B cell (primary cell): ENCODE measurements around the gene GRIK5. TPM values are rescaled to one million over a fixed set of nuclear protein-coding genes. Genes with fewer than 3 reads are reported as not detected.

Experiments used
- ATAC-seq: fragments of 200-7000 bp; cut with Tn5 transposase; one replicate; pipeline ENCODE4 v1.10.0; 2021; ENCODE audit warnings: low read depth, mild to moderate bottlenecking, moderate number of reproducible peaks, moderate library complexity
- CTCF ChIA-PET: fragments of 350-600 bp; sonication (Branson Sonifier 250); formaldehyde crosslinking; loops from one replicate; lab custom pipeline; 2021; ENCODE audit warnings: antibody characterized with exemption, inconsistent platforms; lab: Charles Lee
- POLR2A ChIA-PET: fragments of 350-600 bp; sonication (Branson Sonifier 250); formaldehyde crosslinking; loops from one replicate; lab custom pipeline; 2021; ENCODE audit warnings: antibody characterized with exemption; lab: Charles Lee
- DNase-seq: peaks from one replicate; pipeline ENCODE4 v3.0.0; 2013
- H2AFZ ChIP-seq: 2 replicates; pipeline ENCODE4 v1.6.1; 2012; ENCODE audit warnings: mild to moderate bottlenecking, low read depth, low read length; ENCODE audit not compliant: insufficient read depth, poor library complexity, severe bottlenecking
- H3K27ac ChIP-seq, 2 donors: 1 replicate in 1 of 2; 2 replicates in 1 of 2; pipeline ENCODE4 v1.5.1; 2012 to 2013; ENCODE audit warnings: low read length in 2 of 2, mild to moderate bottlenecking in 2 of 2, moderate library complexity in 1 of 2
- H3K27me3 ChIP-seq, 4 experiments: fragments of 200-600 bp in 1 of 4; sonication (generic) in 1 of 4; replicated peaks in 1 of 4; 1 replicate in 2 of 4; 2 replicates in 2 of 4; pipeline versions ENCODE4 v1.6.1 to v1.7.0; 2013 to 2016; ENCODE audit warnings: low read length in 3 of 4, mild to moderate bottlenecking in 2 of 4, mixed read lengths in 1 of 4, moderate library complexity in 1 of 4; ENCODE audit not compliant: insufficient read depth in 4 of 4, control insufficient read depth in 3 of 4; ENCODE audit errors: control extremely low read depth in 1 of 4
- H3K36me3 ChIP-seq, 2 experiments: replicated peaks in 1 of 2; 1 replicate in 1 of 2; 2 replicates in 1 of 2; pipeline versions ENCODE4 v1.6.1 to v1.7.1; 2013; ENCODE audit warnings: low read length in 1 of 2; ENCODE audit not compliant: insufficient read depth in 2 of 2, control insufficient read depth in 1 of 2; ENCODE audit errors: control extremely low read depth in 1 of 2, extremely low read depth in 1 of 2
- H3K4me1 ChIP-seq, 2 donors: fragments of 200-600 bp in 1 of 2; sonication (generic) in 1 of 2; 1 replicate in 1 of 2; 2 replicates in 1 of 2; pipeline versions ENCODE4 v1.5.1 to v1.6.1; 2013 to 2017; ENCODE audit warnings: low read length in 2 of 2; ENCODE audit not compliant: control insufficient read depth in 2 of 2, insufficient read depth in 2 of 2
- H3K4me2 ChIP-seq: replicated peaks from 2 replicates; pipeline ENCODE3; 2012; ENCODE audit warnings: mild to moderate bottlenecking, low read depth, low read length; ENCODE audit not compliant: poor library complexity, severe bottlenecking
- H3K4me3 ChIP-seq, 5 experiments: fragments of 200-600 bp in 1 of 5; sonication (generic) in 1 of 5; 1 replicate in 3 of 5; 2 replicates in 2 of 5; pipeline versions ENCODE4 v1.5.1 to v1.7.0; 2011 to 2016; ENCODE audit warnings: low read length in 4 of 5, mild to moderate bottlenecking in 4 of 5, low read depth in 2 of 5, control low read depth in 1 of 5, moderate library complexity in 1 of 5; ENCODE audit not compliant: insufficient read depth in 1 of 5; ENCODE audit errors: control extremely low read depth in 1 of 5, extremely low read depth in 1 of 5
- H3K79me2 ChIP-seq: fragments of 200-600 bp; sonication (generic); one replicate; pipeline ENCODE4 v1.6.0; 2016; ENCODE audit warnings: low read length; ENCODE audit not compliant: control insufficient read depth, insufficient read depth
- H3K9ac ChIP-seq: fragments of 200-600 bp; sonication (generic); 2 replicates; pipeline ENCODE4 v1.6.1; 2017; ENCODE audit warnings: mild to moderate bottlenecking, low read length, moderate library complexity
- H3K9me3 ChIP-seq, 3 donors: one replicate each; pipeline versions ENCODE4 v1.6.1 to v1.7.1; 2013; ENCODE audit warnings: low read length in 2 of 3; ENCODE audit not compliant: control insufficient read depth in 2 of 3, insufficient read depth in 1 of 3; ENCODE audit errors: control extremely low read depth in 1 of 3
- H4K20me1 ChIP-seq: 2 replicates; pipeline ENCODE4 v1.6.0; 2012; ENCODE audit warnings: mild to moderate bottlenecking, low read length; ENCODE audit not compliant: insufficient read depth, control insufficient read depth, poor library complexity, severe bottlenecking
- H3K27ac Mint-ChIP-seq: one replicate; pipeline ENCODE4 v1.8.0; 2021; ENCODE audit warnings: mixed read lengths
- H3K27me3 Mint-ChIP-seq: one replicate; pipeline ENCODE4 v1.8.0; 2021; ENCODE audit warnings: mixed read lengths
- H3K4me1 Mint-ChIP-seq: one replicate; pipeline ENCODE4 v1.8.0; 2021; ENCODE audit warnings: mixed read lengths
- H3K4me3 Mint-ChIP-seq: one replicate; pipeline ENCODE4 v1.8.0; 2021; ENCODE audit warnings: mixed read lengths
- H3K9me3 Mint-ChIP-seq: one replicate; pipeline ENCODE4 v1.8.0; 2022; ENCODE audit warnings: mixed read lengths; ENCODE audit not compliant: insufficient read depth
- CTCF ChIP-seq: fragments of 200-600 bp; IDR thresholded peaks from one replicate; pipeline ENCODE4 v1.8.0; 2022; ENCODE audit warnings: antibody characterized with exemption, mild to moderate bottlenecking
- EZH2 ChIP-seq: IDR thresholded peaks from 2 replicates; pipeline ENCODE4 v1.6.1; 2012; ENCODE audit warnings: borderline replicate concordance, low read depth, mild to moderate bottlenecking, moderate library complexity, low read length; ENCODE audit not compliant: insufficient read depth, poor library complexity, severe bottlenecking
- WGBS: methylation state at CpG from one replicate; pipeline ENCODE4 v1.1.5; 2013; ENCODE audit warnings: missing lambda C conversion rate; ENCODE audit not compliant: insufficient coverage; 5-methylcytosine and 5-hydroxymethylcytosine counted together
- intact Hi-C: fragments of 100-400 bp; cut with micrococcal nuclease; formaldehyde crosslinking; loops from one replicate; pipeline ENCODE4 v1.10.0; 2022
- polyA plus RNA-seq: library from polyadenylated mRNA; depleted of rRNA; stranded (reverse); fragments of >200 nt; gene quantifications from 2 replicates; pipeline ENCODE4 v1.2.3, GENCODE V29; 2012
- total RNA-seq, 2 donors: library from RNA; stranded (reverse); fragments of 120-200 nt in 1 of 2; gene quantifications; 1 replicate in 1 of 2; 2 replicates in 1 of 2; pipeline versions ENCODE4 v1.2.3 to v1.2.4, GENCODE V29; 2013 to 2022

The GRIK5 gene
- total and polyA plus RNA-seq, 2 donors (not counting 1 experiment from before 2014, with no cell fraction given): 0.09 to 0.27 TPM

- POLR2A ChIA-PET: no interaction called here
- H3K9ac ChIP-seq: no peak overlapping the region
- TF ChIP-seq EZH2 (no peak), CTCF (no peak)
These were observed 70.2 kb downstream of the GRIK5 start for GRCh38 chr19:41999878-42000208.

GRCh38 chr19:41999071-41999877, 70.7 kb downstream of the GRIK5 start:
- H3K4me2 ChIP-seq: peak overlapping the region; percentile 66
- H3K27me3 Mint-ChIP-seq: peaks cover 77% of the 10 kb centered on the region
- WGBS: 17% methylated on average over 55 of the region's 55 CpGs
- no peak overlapping the region for H3K9ac ChIP-seq
- H4K20me1 ChIP-seq: no peaks in the 10 kb centered on the region
- H3K79me2 ChIP-seq: no peaks in the 10 kb centered on the region
- DNase-seq (no peak), ATAC-seq (no peak)
- peaks cover 21 to 26% of the 10 kb centered on the region in 2 donors for H3K4me1 ChIP-seq
- ChIA-PET POLR2A (no interaction called here), CTCF (no interaction called here)
- peaks cover 0 to 16% (median 0%) of the 10 kb centered on the region in 3 donors for H3K9me3 ChIP-seq
- H3K4me3 Mint-ChIP-seq: peak overlapping the region; percentile 60
- no peak overlapping the region for H2AFZ ChIP-seq
- H3K27ac Mint-ChIP-seq: no peak overlapping the region
- H3K4me3 ChIP-seq: no peak overlapping the region
- TF ChIP-seq CTCF: no peak
- TF ChIP-seq EZH2: no peak
- no peaks in the 10 kb centered on the region for H3K9me3 Mint-ChIP-seq
- H3K27ac ChIP-seq: no peak overlapping the region
- H3K36me3 ChIP-seq: no peaks in the 10 kb centered on the region
- intact Hi-C loops: no loop called here
- H3K27me3 ChIP-seq: peaks cover 0 to 65% (median 37%) of the 10 kb centered on the region in 4 experiments
- peaks cover 36% of the 10 kb centered on the region for H3K4me1 Mint-ChIP-seq

More at GRCh38 chr19:41999878-42000208, 70.2 kb downstream of the GRIK5 start:
- no peaks in the 10 kb centered on the region for H3K79me2 ChIP-seq
- H2AFZ ChIP-seq: no peak overlapping the region
- no peak for ATAC-seq
- no peak overlapping the region for H3K4me2 ChIP-seq
- no peak overlapping the region for H3K27ac ChIP-seq
- CTCF ChIA-PET: interaction anchor here (1.2 kb wide), 1 partner anchor 20 kb away, joined by 4 read pairs; no protein-coding TSS in a partner anchor
- no peak for DNase-seq
- peaks cover 0 to 61% (median 35%) of the 10 kb centered on the region in 4 experiments for H3K27me3 ChIP-seq
- intact Hi-C loops: no loop called here
- 96% methylated on average over 7 of the region's 7 CpGs for WGBS
- Mint-ChIP-seq H3K27ac (no peak overlapping the region), H3K4me1 (peaks cover 33% of the 10 kb centered on the region), H3K27me3 (peaks cover 75% of the 10 kb centered on the region), H3K4me3 (peak overlapping the region; percentile 60), H3K9me3 (no peaks in the 10 kb centered on the region)
- H3K36me3 ChIP-seq: no peaks in the 10 kb centered on the region
- H3K9me3 ChIP-seq: peaks cover 0 to 16% (median 0%) of the 10 kb centered on the region in 3 donors
- H3K4me1 ChIP-seq: peaks cover 18 to 26% of the 10 kb centered on the region in 2 donors
- H3K4me3 ChIP-seq: no peak overlapping the region
- no peaks in the 10 kb centered on the region for H4K20me1 ChIP-seq
